SH-SY5Y (cell line): ENCODE data around the gene FOSL2.

ENCODE experiments used
- GATA2 ChIP-seq: IDR thresholded peaks from 2 replicates; pipeline ENCODE4 v1.6.1; 2011; ENCODE audit warnings: mild to moderate bottlenecking, low read depth, low read length
- GATA3 ChIP-seq: IDR thresholded peaks from 2 replicates; pipeline ENCODE4 v1.6.1; 2011; ENCODE audit warnings: low read depth, mild to moderate bottlenecking, low read length, moderate library complexity

DNA sequence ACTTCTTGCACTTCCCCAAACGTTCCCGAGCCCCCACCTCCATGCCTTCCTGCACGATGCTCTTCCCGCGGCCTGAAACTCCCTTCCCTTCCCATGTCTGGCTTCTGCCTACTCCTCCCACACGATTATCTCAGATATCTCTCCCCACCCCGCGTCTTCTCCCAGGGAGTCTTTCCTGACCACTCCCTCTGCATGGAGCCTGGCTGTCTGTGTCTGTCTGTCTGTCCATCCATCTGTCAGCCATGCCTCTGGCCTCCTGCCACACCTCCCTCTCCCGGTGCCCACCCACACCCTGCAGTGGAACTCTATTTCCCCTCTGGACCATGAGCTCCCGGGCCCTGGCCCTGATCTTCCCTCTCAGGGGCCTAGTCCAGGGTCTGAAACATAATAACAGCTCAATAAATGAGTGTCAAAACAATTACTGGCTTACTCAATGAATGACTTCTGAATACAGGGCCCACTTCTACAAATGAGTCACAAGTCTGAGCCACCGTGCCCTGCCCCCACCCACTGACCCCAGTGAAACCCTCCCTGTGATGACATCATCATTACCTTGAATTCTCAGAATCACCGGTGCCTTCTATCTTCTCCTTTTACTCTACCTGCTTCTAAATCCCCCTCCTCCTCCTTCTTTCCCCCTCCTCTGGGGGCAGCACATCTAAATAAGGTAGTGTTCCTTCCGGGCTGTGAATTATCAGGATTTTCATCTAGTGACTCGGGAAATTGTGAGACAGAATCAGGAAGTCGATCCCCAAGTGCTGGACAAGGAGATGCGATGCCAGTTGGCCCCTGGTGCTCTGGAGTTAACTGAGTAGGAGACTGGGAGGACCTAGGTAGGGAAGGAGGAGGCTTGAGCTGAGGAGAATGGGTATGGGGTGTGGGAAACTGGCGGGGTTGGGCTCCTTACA lies 57.1 kb downstream of the FOSL2 start:
- TF ChIP-seq GATA2 = no peak
- no peak for TF ChIP-seq GATA3
